ELF-1 (cell line): Measurements from ENCODE around the gene CLEC1A.
"Not testable (repeated sequence)": the region's sequence is repeated elsewhere in the genome, so short reads cannot be mapped to it uniquely, and the experiment has no call there.

ENCODE experiments used
- DNase-seq: peaks from one replicate; pipeline ENCODE4 v3.0.0-alpha.2; 2016; ENCODE audit warnings: low read depth, low spot score

CLEC1A gene

DNA sequence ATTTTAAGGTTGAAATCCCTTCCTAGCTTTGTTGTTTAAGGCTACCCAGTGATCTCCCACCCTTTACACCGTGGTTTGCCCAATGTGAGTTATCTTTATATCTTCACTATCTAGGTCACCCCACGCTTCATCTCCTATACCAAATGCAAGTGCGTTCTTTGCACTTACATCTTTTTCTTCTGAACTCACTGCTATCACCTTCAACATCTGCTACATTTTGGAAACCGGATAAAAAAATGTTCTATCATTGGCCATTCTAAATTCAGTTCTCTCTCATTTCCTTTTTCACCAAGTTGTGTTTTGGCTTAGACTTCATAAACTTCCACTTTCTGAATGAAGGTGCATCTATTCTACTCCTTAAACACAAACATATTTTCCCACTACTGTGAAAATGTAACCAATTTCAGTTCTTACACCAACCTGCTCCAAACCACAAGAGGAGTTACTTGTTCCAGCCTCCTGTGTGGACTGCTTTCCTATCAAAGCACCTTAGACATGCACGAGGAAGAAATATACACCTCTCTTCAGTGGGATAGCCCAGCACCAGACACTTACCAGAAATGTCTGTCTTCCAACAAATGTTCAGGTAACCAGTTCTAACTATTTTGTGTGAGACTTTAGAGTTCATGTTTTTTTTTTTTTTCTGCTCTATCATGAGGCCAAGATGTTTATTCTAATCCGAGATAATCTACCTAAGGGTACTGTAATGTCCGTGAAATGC, 46.4 kb downstream of the CLEC1A start:
- DNase-seq = no peak

DNA sequence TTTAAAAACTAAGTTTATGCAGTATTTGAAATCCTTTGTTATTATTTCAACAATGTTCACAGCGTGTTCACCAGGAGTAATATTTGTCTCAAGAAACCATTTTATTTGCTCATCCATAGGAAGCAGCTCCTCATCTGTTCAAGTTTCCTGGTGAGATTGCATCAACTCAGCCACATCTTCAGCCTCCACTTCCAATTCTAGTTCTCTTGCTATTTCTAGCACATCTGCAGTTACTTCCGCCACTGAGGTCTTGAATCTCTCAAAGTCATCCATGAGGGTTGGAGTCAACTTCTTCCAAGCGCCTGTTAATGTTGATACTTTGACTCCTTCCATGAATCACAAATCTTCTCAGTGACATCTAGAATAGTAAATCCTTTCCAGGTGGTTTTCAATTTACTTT, 50.3 kb downstream of the CLEC1A start:
- no peak for DNase-seq

- no peak for DNase-seq
These were observed 56.6 kb downstream of the CLEC1A start for GRCh38 chr12:10042167-10042566.

DNA sequence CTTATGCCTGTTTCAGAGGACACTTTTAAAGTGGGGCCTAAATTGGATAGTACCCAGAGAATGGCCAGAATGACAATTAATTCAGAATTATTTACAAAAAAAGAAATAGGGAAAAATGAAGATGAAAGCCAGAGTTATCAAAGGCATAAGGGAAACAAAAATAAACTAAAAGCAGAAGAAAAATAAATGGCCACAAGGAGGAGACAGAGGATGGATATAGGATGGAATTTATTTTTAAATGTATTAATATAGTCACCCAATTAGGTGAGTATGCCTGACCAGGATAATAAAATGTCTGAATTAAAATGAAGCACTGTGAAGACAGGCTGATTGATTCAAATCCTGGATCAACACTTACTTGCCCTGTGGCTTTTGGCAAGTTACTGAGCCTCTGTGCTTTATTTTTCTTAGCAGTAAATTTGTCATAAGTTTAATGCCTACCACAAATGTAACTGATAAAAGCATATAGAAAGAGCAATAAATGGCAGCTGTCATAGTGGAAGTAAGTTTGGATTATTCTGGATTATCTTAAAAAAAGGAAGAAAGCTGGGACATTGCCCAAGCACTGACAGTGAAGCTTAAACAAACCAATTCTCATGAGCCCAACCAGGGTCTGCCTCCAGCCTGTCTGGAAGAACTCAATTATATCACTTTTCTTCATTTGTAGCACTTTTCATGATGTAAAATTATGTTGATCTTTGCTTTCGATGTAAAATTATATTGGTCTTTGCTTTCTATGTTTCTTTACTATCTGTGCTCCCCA, 64.8 kb downstream of the CLEC1A start:
- no peak for DNase-seq

DNA sequence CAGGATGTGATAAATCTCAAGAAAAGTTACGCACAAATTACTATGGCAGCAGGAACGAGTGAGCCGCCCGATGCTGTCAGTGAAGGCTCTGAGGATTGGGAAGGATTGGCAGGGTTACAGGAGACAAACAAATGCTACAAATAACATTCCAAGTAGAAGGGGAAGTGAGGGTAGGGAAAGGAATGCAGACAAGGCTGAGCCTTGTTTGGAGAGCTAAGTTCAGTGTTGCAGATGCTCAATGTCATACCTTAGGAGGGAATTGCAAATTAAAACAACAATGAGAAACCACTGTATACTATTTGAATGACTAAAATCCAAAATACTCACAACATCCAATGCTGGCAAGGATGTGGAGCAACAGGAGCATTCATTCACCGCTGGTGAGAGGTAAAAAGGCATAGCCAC, 67.0 kb downstream of the CLEC1A start:
- peak; percentile 15 for DNase-seq

- peak; percentile 12 for DNase-seq
These were observed 67.5 kb downstream of the CLEC1A start for GRCh38 chr12:10031321-10031720.

DNA sequence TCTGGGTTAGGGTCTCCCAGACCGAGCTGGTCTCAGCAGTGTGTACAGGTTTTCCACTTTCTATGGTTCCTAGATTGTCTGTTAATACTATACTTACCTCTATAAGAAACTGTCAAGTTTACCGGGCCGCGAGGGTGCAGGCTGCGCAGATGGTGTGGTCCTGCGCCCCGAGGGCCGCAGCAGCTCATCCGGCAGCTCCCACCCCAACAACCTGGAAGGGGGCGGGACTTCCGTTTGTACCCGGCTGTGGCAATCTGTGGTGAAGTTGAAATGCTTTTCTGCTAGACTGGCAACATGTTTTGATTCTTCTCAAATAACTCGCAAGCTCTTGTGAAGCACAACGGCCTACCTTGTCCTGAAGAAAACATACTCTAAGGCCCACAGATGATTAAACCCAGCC, 68.3 kb downstream of the CLEC1A start, which contains the start of gene CLEC9A:
Gene CLEC9A (plus strand): TSS at position 237 of the 400 bp plus-strand sequence. CDS start 22,006 bp downstream, outside the sequence.
- DNase-seq = peak; percentile 6

DNA sequence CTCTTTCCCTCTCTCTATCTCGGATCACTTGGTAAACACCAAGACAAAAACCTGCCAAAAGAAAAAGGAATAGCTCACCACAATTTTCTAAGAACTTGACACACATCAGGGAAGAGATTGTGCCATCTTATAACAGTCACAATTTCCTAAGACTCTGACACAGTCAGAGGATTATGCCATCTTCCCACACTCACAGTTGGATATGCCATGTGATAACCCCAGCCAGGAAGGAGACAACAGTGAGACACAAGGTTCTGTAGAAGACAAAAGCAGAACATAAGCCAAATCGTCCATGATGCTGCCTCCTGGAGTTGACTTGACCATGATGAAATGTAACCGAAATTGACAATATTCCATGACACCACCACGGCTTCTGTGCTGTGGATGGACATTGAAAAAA, 71.1 kb downstream of the CLEC1A start:
- DNase-seq = no peak

DNA sequence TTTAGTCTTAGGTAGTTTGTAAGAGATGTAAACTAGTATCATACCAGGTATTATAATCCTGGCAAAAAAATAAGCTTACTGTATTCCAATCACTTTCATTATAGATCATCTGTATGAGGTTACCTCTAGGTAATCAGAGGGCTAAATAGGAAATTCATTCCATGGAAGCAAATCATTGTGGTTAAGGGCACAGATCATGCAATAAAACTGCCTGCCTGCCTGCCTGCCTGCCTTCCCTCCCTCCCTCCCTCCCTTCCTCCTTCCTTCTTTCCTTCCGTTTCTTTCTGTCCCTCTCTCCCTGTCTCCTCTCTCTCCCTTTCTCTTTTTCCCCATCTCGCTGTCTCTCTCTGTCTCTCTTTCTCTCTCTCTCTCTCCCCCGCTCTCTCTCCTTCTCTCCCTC, 71.5 kb downstream of the CLEC1A start:
- no peak for DNase-seq

DNA sequence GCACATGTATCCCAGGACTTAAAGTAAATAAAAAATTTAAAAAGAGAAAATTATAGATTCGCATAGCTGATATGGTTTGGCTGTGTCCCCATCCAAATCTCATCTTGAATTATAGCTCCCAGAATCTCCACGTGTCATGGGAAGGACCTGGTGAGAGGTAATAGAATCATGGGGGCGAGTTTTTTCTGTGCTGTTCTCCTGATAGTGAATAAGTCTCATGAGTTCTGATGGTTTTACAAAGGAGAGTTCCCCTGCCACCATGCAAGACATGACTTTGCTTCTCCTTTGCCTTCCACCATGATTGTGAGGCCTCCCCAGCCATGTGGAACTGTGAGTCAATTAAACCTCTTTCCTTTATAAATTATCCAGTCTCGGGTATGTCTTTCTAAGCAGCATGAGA, 72.1 kb downstream of the CLEC1A start:
- DNase-seq = not testable (repeated sequence)

DNA sequence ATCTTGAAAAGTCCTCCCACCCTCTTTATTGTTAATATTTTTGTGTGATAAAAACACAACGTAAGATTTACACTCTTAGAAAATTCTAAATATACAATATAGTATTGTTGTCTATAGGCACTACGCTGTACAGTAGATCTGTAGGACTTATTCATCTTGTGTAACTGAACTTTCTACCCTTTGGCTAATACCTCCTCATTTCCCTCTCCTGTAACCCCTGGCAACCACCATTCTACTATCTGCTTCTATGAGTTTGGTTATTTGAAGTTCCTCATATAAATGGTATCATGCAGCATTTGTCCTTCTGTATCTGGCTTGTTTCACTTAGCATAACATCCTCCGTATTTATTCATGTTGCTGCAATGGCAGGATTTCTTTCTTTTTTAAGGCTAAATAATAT, 73.5 kb downstream of the CLEC1A start:
- DNase-seq = no peak

- DNase-seq = no peak
These were observed 77.4 kb downstream of the CLEC1A start for GRCh38 chr12:10021342-10021741.
